HEK293 (cell line): ENCODE measurements around the gene DSP.

Source experiments
- ATF2 ChIP-seq: fragments of 450-650 bp; formaldehyde crosslinking; IDR thresholded peaks from 2 replicates; pipeline ENCODE4 v1.5.1; 2016; ENCODE audit warnings: missing biosample characterization, missing genetic modification characterization, low read depth
- CTCF ChIP-seq: fragments of 450-650 bp; formaldehyde crosslinking; IDR thresholded peaks from 2 replicates; pipeline ENCODE4 v1.5.1; 2016; ENCODE audit warnings: missing biosample characterization, missing genetic modification characterization
- ZBTB11 ChIP-seq: fragments of 450-650 bp; formaldehyde crosslinking; conservative IDR thresholded peaks from 2 replicates; pipeline ENCODE4 v1.5.1; 2016; ENCODE audit warnings: low read depth, missing biosample characterization, missing genetic modification characterization
- ZNF366 ChIP-seq: fragments of 450-650 bp; formaldehyde crosslinking; conservative IDR thresholded peaks from 2 replicates; pipeline ENCODE4 v1.5.1; 2016; ENCODE audit warnings: missing biosample characterization, missing genetic modification characterization

GRCh38 chr6:7542874-7543624 is 1.6 kb downstream of the DSP start:
- TF ChIP-seq CTCF (no peak), ATF2 (no peak), ZNF366 (tag by site-specific recombination) (no peak), ZBTB11 (tag by site-specific recombination) (no peak)
